Keratinocyte (primary cell): ENCODE data around the gene WIPF3. TPM values are rescaled to one million over a fixed set of nuclear protein-coding genes. Genes with fewer than 3 reads are reported as not detected.

Experiments used
- DNase-seq: peaks from one replicate; pipeline ENCODE4 v3.0.0-alpha.2; 2011; ENCODE audit warnings: low read depth, missing footprints, low spot score
- FAIRE-seq: peaks from 2 replicates; lab custom pipeline; 2011; peaks lifted over from hg19 to GRCh38; lab: Jason Lieb, UNC
- H2AFZ ChIP-seq: 2 replicates; pipeline ENCODE4 v1.6.0; 2012; ENCODE audit warnings: low read length, control low read depth, inconsistent platforms; ENCODE audit not compliant: control insufficient read depth
- H3K27ac ChIP-seq: 2 replicates; pipeline ENCODE4 v1.5.1; 2011; ENCODE audit warnings: low read length; ENCODE audit not compliant: control insufficient read depth, insufficient read depth
- H3K27me3 ChIP-seq: 3 replicates; pipeline ENCODE4 v1.6.0; 2011; ENCODE audit warnings: low read length; ENCODE audit not compliant: control insufficient read depth, insufficient read depth; ENCODE audit errors: extremely low read depth
- H3K36me3 ChIP-seq, 2 experiments: 2 replicates in 1 of 2; 3 replicates in 1 of 2; pipeline ENCODE4 v1.5.1; 2011; ENCODE audit warnings: low read length in 2 of 2, mild to moderate bottlenecking in 1 of 2; ENCODE audit not compliant: control insufficient read depth in 2 of 2, insufficient read depth in 2 of 2; ENCODE audit errors: extremely low read depth in 1 of 2
- H3K4me1 ChIP-seq: 3 replicates; pipeline ENCODE4 v1.5.1; 2011; ENCODE audit warnings: low read length; ENCODE audit not compliant: control insufficient read depth, insufficient read depth; ENCODE audit errors: extremely low read depth
- H3K4me2 ChIP-seq: 3 replicates; pipeline ENCODE4 v1.6.0; 2011; ENCODE audit warnings: low read depth, low read length; ENCODE audit not compliant: control insufficient read depth, insufficient read depth; ENCODE audit errors: extremely low read depth
- H3K4me3 ChIP-seq, 3 experiments: fragments of 200-600 bp in 1 of 3; sonication (generic) in 1 of 3; 2 replicates in 2 of 3; 3 replicates in 1 of 3; pipeline ENCODE4 v1.5.1; 2011 to 2016; ENCODE audit warnings: low read length in 3 of 3, mild to moderate bottlenecking in 3 of 3, control low read depth in 2 of 3, inconsistent platforms in 1 of 3, low read depth in 1 of 3, mixed read lengths in 1 of 3, mixed run types in 1 of 3, moderate library complexity in 1 of 3; ENCODE audit not compliant: control insufficient read depth in 2 of 3, insufficient read depth in 2 of 3; ENCODE audit errors: extremely low read depth in 1 of 3
- H3K79me2 ChIP-seq: 2 replicates; pipeline ENCODE4 v1.6.0; 2012; ENCODE audit warnings: low read length; ENCODE audit not compliant: control insufficient read depth, insufficient read depth
- H3K9ac ChIP-seq: 3 replicates; pipeline ENCODE4 v1.6.0; 2011; ENCODE audit warnings: low read length; ENCODE audit not compliant: control insufficient read depth, insufficient read depth; ENCODE audit errors: extremely low read depth
- H3K9me1 ChIP-seq: 3 replicates; pipeline ENCODE4 v1.6.0; 2011; ENCODE audit warnings: low read length; ENCODE audit not compliant: control insufficient read depth, insufficient read depth; ENCODE audit errors: extremely low read depth
- H3K9me3 ChIP-seq: 2 replicates; pipeline ENCODE4 v1.5.1; 2012; ENCODE audit warnings: low read depth, low read length; ENCODE audit not compliant: control insufficient read depth
- H4K20me1 ChIP-seq: 3 replicates; pipeline ENCODE4 v1.6.0; 2011; ENCODE audit warnings: low read length; ENCODE audit not compliant: control insufficient read depth, insufficient read depth; ENCODE audit errors: extremely low read depth
- CTCF ChIP-seq, 3 experiments: IDR thresholded peaks in 1 of 3; conservative IDR thresholded peaks in 1 of 3; optimal IDR thresholded peaks in 1 of 3; 2 replicates in 2 of 3; 3 replicates in 1 of 3; pipeline versions ENCODE3 to v1.5.1; 2011; ENCODE audit warnings: low read length in 3 of 3, mild to moderate bottlenecking in 3 of 3, moderate library complexity in 2 of 3, control low read depth in 1 of 3, inconsistent platforms in 1 of 3; ENCODE audit not compliant: insufficient read depth in 2 of 3; ENCODE audit errors: extremely low read depth in 1 of 3
- EZH2 ChIP-seq: IDR thresholded peaks from one replicate; pipeline ENCODE4 v1.6.1; 2012; ENCODE audit warnings: inconsistent platforms, mild to moderate bottlenecking, low read length, moderate library complexity
- dilution Hi-C: fragments of 300-500 bp; cut with MboI; formaldehyde crosslinking; loops from one replicate; pipeline ENCODE4 v1.7.0; 2020; ENCODE audit warnings: low sequenced_read_pairs; ENCODE audit not compliant: extremely low pct_ligation_motif_present
- polyA plus RNA-seq, 5 experiments: library from polyadenylated mRNA; depleted of rRNA in 3 of 5; stranded (reverse) in 3 of 5; stranded (forward) in 1 of 5; unstranded in 1 of 5; fragments of >200 nt; gene quantifications; 1 replicate in 1 of 5; 2 replicates in 3 of 5; 3 replicates in 1 of 5; pipeline versions ENCODE4 v1.2.1 to v1.2.3, GENCODE V29; 2011 to 2012; ENCODE audit warnings: missing spikeins in 2 of 5, low read depth in 1 of 5, low replicate concordance in 1 of 5

WIPF3 gene
- polyA plus RNA-seq, 1 donor (not counting 4 experiments of a cell fraction or from before 2014, with no cell fraction given) = 0.04 TPM

GRCh38 chr7:29881724-29882123, 75.4 kb downstream of the WIPF3 start:
- no peak for TF ChIP-seq CTCF (optimal IDR thresholded peaks at IDR 0.05 in 1 of 3, IDR thresholded peaks at IDR 0.05 in 1 of 3, conservative IDR thresholded peaks at IDR 0.05 in 1 of 3; ENCODE audit: extremely low read depth in 1 of 3, insufficient read depth in 2 of 3, low read length in 3 of 3)
- TF ChIP-seq EZH2 = no peak
- no peak overlapping the region for H3K4me3 ChIP-seq
- no peaks in the 10 kb centered on the region for H3K27me3 ChIP-seq
- no peak overlapping the region for H3K27ac ChIP-seq
- H3K4me1 ChIP-seq = peaks cover 5% of the 10 kb centered on the region
- no peaks in the 10 kb centered on the region for H3K9me1 ChIP-seq
- FAIRE-seq (no peak), DNase-seq (no peak)
- dilution Hi-C loops = no loop called here
- no peaks in the 10 kb centered on the region for H3K79me2 ChIP-seq
- no peaks in the 10 kb centered on the region for H4K20me1 ChIP-seq
- no peaks in the 10 kb centered on the region for H3K9me3 ChIP-seq
- no peak overlapping the region for H3K4me2 ChIP-seq
- H2AFZ ChIP-seq = no peak overlapping the region
- no peak overlapping the region for H3K9ac ChIP-seq
- no peaks in the 10 kb centered on the region for H3K36me3 ChIP-seq

GRCh38 chr7:29882481-29882880, 76.2 kb downstream of the WIPF3 start:
- Histone ChIP-seq H3K4me1 (peaks cover 5% of the 10 kb centered on the region), H3K27ac (no peak overlapping the region), H4K20me1 (no peaks in the 10 kb centered on the region), H2AFZ (no peak overlapping the region), H3K79me2 (no peaks in the 10 kb centered on the region), H3K9me3 (no peaks in the 10 kb centered on the region), H3K4me2 (no peak overlapping the region), H3K9ac (no peak overlapping the region), H3K36me3 (no peaks in the 10 kb centered on the region), H3K9me1 (no peaks in the 10 kb centered on the region), H3K4me3 (no peak overlapping the region), H3K27me3 (no peaks in the 10 kb centered on the region)
- no peak for TF ChIP-seq CTCF (optimal IDR thresholded peaks at IDR 0.05 in 1 of 3, IDR thresholded peaks at IDR 0.05 in 1 of 3, conservative IDR thresholded peaks at IDR 0.05 in 1 of 3; ENCODE audit: extremely low read depth in 1 of 3, insufficient read depth in 2 of 3, low read length in 3 of 3)
- no peak for TF ChIP-seq EZH2
- DNase-seq (no peak), FAIRE-seq (no peak)
- dilution Hi-C loops = no loop called here
